ENCODE results near the gene GGCX. TPM values are rescaled to one million over a fixed set of nuclear protein-coding genes. Genes with fewer than 3 reads are reported as not detected.
"Not testable (repeated sequence)": the region's sequence is repeated elsewhere in the genome, so short reads cannot be mapped to it uniquely, and the experiment has no call there.

The GGCX gene
- polyA plus RNA-seq, 3 donors: 36.8 to 41.1 (median 37.0) TPM

GRCh38 chr2:85598594-85599340, 37.5 kb upstream of the GGCX start:
- DNase-seq (ENCODE audit: extremely low read depth in 1 of 11, low read depth in 9 of 11, low spot score in 4 of 11): no peak

- DNase-seq (ENCODE audit: extremely low read depth in 1 of 11, low read depth in 9 of 11, low spot score in 4 of 11): no peak
Measured at GRCh38 chr2:85597241-85597640, 35.9 kb upstream of the GGCX start.

- DNase-seq (ENCODE audit: extremely low read depth in 1 of 11, low read depth in 9 of 11, low spot score in 4 of 11): no peak
Measured at GRCh38 chr2:85596486-85597143, 35.3 kb upstream of the GGCX start.

- no peak for DNase-seq (ENCODE audit: extremely low read depth in 1 of 11, low read depth in 9 of 11, low spot score in 4 of 11)
Measured at GRCh38 chr2:85596026-85596333, 34.7 kb upstream of the GGCX start.

GRCh38 chr2:85595301-85596025, 34.2 kb upstream of the GGCX start, which contains the start of gene RNF181:
TSS of gene RNF181 (plus strand) at chr2:85595745. CDS start at chr2:85595764, 19 bp downstream.
- peak; percentile 90 to 98 (median 95) for DNase-seq (ENCODE audit: extremely low read depth in 1 of 11, low read depth in 9 of 11, low spot score in 4 of 11)

GRCh38 chr2:85594715-85595300, 33.5 kb upstream of the GGCX start:
- no peak for DNase-seq (ENCODE audit: extremely low read depth in 1 of 11, low read depth in 9 of 11, low spot score in 4 of 11)

GRCh38 chr2:85593023-85593422, 31.7 kb upstream of the GGCX start:
- DNase-seq (ENCODE audit: extremely low read depth in 1 of 11, low read depth in 9 of 11, low spot score in 4 of 11): no peak

- not testable (repeated sequence) for DNase-seq (ENCODE audit: extremely low read depth in 1 of 11, low read depth in 9 of 11, low spot score in 4 of 11)
Measured at GRCh38 chr2:85592299-85592698, 31.0 kb upstream of the GGCX start.

GRCh38 chr2:85591563-85591962, 30.3 kb upstream of the GGCX start:
- DNase-seq (ENCODE audit: extremely low read depth in 1 of 11, low read depth in 9 of 11, low spot score in 4 of 11): no peak

GRCh38 chr2:85590950-85591349, 29.7 kb upstream of the GGCX start:
- DNase-seq (ENCODE audit: extremely low read depth in 1 of 11, low read depth in 9 of 11, low spot score in 4 of 11): no peak

GRCh38 chr2:85589982-85590791, 28.9 kb upstream of the GGCX start:
- no peak for DNase-seq (ENCODE audit: extremely low read depth in 1 of 11, low read depth in 9 of 11, low spot score in 4 of 11)

GRCh38 chr2:85589181-85589580, 27.9 kb upstream of the GGCX start:
- no peak for DNase-seq (ENCODE audit: extremely low read depth in 1 of 11, low read depth in 9 of 11, low spot score in 4 of 11)

GRCh38 chr2:85588645-85589044, 27.4 kb upstream of the GGCX start:
- DNase-seq (ENCODE audit: extremely low read depth in 1 of 11, low read depth in 9 of 11, low spot score in 4 of 11): no peak

- no peak for DNase-seq (ENCODE audit: extremely low read depth in 1 of 11, low read depth in 9 of 11, low spot score in 4 of 11)
Measured at GRCh38 chr2:85588236-85588635, 26.9 kb upstream of the GGCX start.

- DNase-seq (ENCODE audit: extremely low read depth in 1 of 11, low read depth in 9 of 11, low spot score in 4 of 11): no peak
Measured at GRCh38 chr2:85585781-85586105, 24.4 kb upstream of the GGCX start.

GRCh38 chr2:85584857-85585780, 23.8 kb upstream of the GGCX start:
- peak in 2 of 11 donors; percentile 33 to 63 for DNase-seq (ENCODE audit: extremely low read depth in 1 of 11, low read depth in 9 of 11, low spot score in 4 of 11)

- peak in 1 of 11 donors; percentile 41 for DNase-seq (ENCODE audit: extremely low read depth in 1 of 11, low read depth in 9 of 11, low spot score in 4 of 11)
Measured at GRCh38 chr2:85584354-85584856, 23.1 kb upstream of the GGCX start, which contains the start of gene VAMP5. TSS of gene VAMP5 (plus strand) at chr2:85584431. CDS start at chr2:85584491, 60 bp downstream.

Data from renal cortex interstitium (tissue), 11 donors.